NCI-H128 (cell line): Measurements from ENCODE around the gene TBC1D22B.

Source experiments
- DNase-seq: peaks from one replicate; lab custom pipeline; 2025; ENCODE audit not compliant: unreplicated experiment; lab: John Stamatoyannopoulos, UW

Gene TBC1D22B

GRCh38 chr6:37257634-37258404, at the start of gene TBC1D22B, which contains the start of gene TMEM217:
Gene TBC1D22B, plus strand, starts transcription at chr6:37257772. Its CDS starts 146 bp downstream, at chr6:37257918.
Gene TMEM217, minus strand, starts transcription at chr6:37258144. Its CDS starts 39,114 bp downstream, at chr6:37219030.
- DNase-seq: peak; percentile 90

GRCh38 chr6:37207903-37208456, 49.6 kb upstream of the TBC1D22B start:
- DNase-seq: peak; percentile 56

- DNase-seq: no peak
These were observed 48.8 kb upstream of the TBC1D22B start for GRCh38 chr6:37208793-37209192.

- DNase-seq: no peak
These were observed 47.9 kb upstream of the TBC1D22B start for GRCh38 chr6:37209461-37210205.

GRCh38 chr6:37210313-37210968, 47.1 kb upstream of the TBC1D22B start:
- peak; percentile 74 for DNase-seq

GRCh38 chr6:37212268-37212667, 45.3 kb upstream of the TBC1D22B start:
- DNase-seq: no peak

- no peak for DNase-seq
These were observed 39.5 kb upstream of the TBC1D22B start for GRCh38 chr6:37218061-37218460.

- no peak for DNase-seq
These were observed 39.1 kb upstream of the TBC1D22B start for GRCh38 chr6:37218511-37218910.

- no peak for DNase-seq
These were observed 35.9 kb upstream of the TBC1D22B start for GRCh38 chr6:37221585-37222124.

GRCh38 chr6:37222125-37222967, 35.2 kb upstream of the TBC1D22B start:
- peak; percentile 94 for DNase-seq

- DNase-seq: no peak
These were observed 34.6 kb upstream of the TBC1D22B start for GRCh38 chr6:37222992-37223391.

GRCh38 chr6:37225350-37226169, 32.0 kb upstream of the TBC1D22B start:
- DNase-seq: no peak

- DNase-seq: no peak
These were observed 27.5 kb upstream of the TBC1D22B start for GRCh38 chr6:37230104-37230503.

GRCh38 chr6:37232430-37233017, 25.0 kb upstream of the TBC1D22B start:
- no peak for DNase-seq

GRCh38 chr6:37233541-37233940, 24.0 kb upstream of the TBC1D22B start:
- no peak for DNase-seq

GRCh38 chr6:37236921-37237320, 20.7 kb upstream of the TBC1D22B start:
- DNase-seq: no peak

GRCh38 chr6:37237789-37238188, 19.8 kb upstream of the TBC1D22B start:
- DNase-seq: no peak

GRCh38 chr6:37238381-37238780, 19.2 kb upstream of the TBC1D22B start:
- DNase-seq: no peak

GRCh38 chr6:37239526-37239925, 18.0 kb upstream of the TBC1D22B start:
- no peak for DNase-seq
